HCT116 (cell line): ENCODE results near the gene FRMD4A.

Source experiments
- ATF3 ChIP-seq: IDR thresholded peaks from 2 replicates; pipeline ENCODE4 v1.6.1; 2012
- CTCF ChIP-seq, 3 experiments: fragments of 200-600 bp in 1 of 3; sonication (generic) in 1 of 3; IDR thresholded peaks in 2 of 3; conservative IDR thresholded peaks in 1 of 3; 2 replicates each; pipeline ENCODE4 v1.5.1; 2012 to 2017; ENCODE audit warnings: low read depth in 2 of 3, low read length in 2 of 3, antibody characterized with exemption in 1 of 3, borderline replicate concordance in 1 of 3, control low read depth in 1 of 3, mild to moderate bottlenecking in 1 of 3, mixed read lengths in 1 of 3, mixed run types in 1 of 3, moderate library complexity in 1 of 3; ENCODE audit not compliant: insufficient read depth in 1 of 3
- EZH2 ChIP-seq: fragments of 200-600 bp; sonication (generic); IDR thresholded peaks from 2 replicates; pipeline ENCODE4 v1.6.1; 2017; ENCODE audit warnings: antibody characterized with exemption, mixed run types
- EZH2phosphoT487 ChIP-seq: fragments of 200-600 bp; IDR thresholded peaks from 2 replicates; pipeline ENCODE4 v1.6.1; 2018; ENCODE audit warnings: antibody characterized with exemption, borderline replicate concordance
- RAD21 ChIP-seq: IDR thresholded peaks from 2 replicates; pipeline ENCODE4 v1.6.1; 2012; ENCODE audit warnings: low read depth, mild to moderate bottlenecking
- YY1 ChIP-seq: IDR thresholded peaks from 2 replicates; pipeline ENCODE4 v1.6.1; 2011; ENCODE audit warnings: low read length, low read depth, moderate library complexity, mild to moderate bottlenecking; ENCODE audit not compliant: insufficient replicate concordance; ENCODE audit errors: extremely low read depth
- ZNF274 ChIP-seq: fragments of 200-500 bp; sonication (Bioruptor generic); IDR thresholded peaks from 2 replicates; pipeline ENCODE4 v1.6.1; 2014; ENCODE audit warnings: mild to moderate bottlenecking, low read depth, low read length, inconsistent platforms
- TF ChIP-seq, protein P1 (sequence below): IDR thresholded peaks from 2 replicates; pipeline ENCODE4 v1.6.1; 2011; ENCODE audit warnings: mild to moderate bottlenecking, low read length, moderate library complexity; ENCODE audit not compliant: insufficient replicate concordance; ENCODE audit errors: extremely low read depth

GRCh38 chr10:13916384-13916947, 414.3 kb downstream of the FRMD4A start:
- no peak for TF ChIP-seq EZH2
- TF ChIP-seq CTCF (IDR thresholded peaks at IDR 0.05 in 2 of 3, conservative IDR thresholded peaks at IDR 0.05 in 1 of 3; ENCODE audit: borderline replicate concordance in 1 of 3, insufficient read depth in 1 of 3, low read depth in 2 of 3, low read length in 2 of 3): no peak
- no peak for TF ChIP-seq ZNF274
- TF ChIP-seq RAD21: no peak
- TF ChIP-seq ATF3: no peak
- TF ChIP-seq, protein P1, sequence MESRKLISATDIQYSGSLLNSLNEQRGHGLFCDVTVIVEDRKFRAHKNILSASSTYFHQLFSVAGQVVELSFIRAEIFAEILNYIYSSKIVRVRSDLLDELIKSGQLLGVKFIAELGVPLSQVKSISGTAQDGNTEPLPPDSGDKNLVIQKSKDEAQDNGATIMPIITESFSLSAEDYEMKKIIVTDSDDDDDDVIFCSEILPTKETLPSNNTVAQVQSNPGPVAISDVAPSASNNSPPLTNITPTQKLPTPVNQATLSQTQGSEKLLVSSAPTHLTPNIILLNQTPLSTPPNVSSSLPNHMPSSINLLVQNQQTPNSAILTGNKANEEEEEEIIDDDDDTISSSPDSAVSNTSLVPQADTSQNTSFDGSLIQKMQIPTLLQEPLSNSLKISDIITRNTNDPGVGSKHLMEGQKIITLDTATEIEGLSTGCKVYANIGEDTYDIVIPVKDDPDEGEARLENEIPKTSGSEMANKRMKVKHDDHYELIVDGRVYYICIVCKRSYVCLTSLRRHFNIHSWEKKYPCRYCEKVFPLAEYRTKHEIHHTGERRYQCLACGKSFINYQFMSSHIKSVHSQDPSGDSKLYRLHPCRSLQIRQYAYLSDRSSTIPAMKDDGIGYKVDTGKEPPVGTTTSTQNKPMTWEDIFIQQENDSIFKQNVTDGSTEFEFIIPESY: no peak
- no peak for TF ChIP-seq YY1
- no peak for TF ChIP-seq EZH2phosphoT487
